GM06990 (cell line): ENCODE measurements around the gene ZDHHC21.
"Not testable (repeated sequence)": the region's sequence is repeated elsewhere in the genome, so short reads cannot be mapped to it uniquely, and the experiment has no call there.

Experiments
- DNase-seq: peaks from one replicate; pipeline ENCODE4 v3.0.0-alpha.2; 2011; ENCODE audit not compliant: insufficient read length; ENCODE audit errors: extremely low read depth
- H3K27me3 ChIP-seq: replicated peaks from 2 replicates; pipeline ENCODE4 v1.6.0; 2011; ENCODE audit warnings: low read length; ENCODE audit not compliant: control insufficient read depth, insufficient read depth
- H3K36me3 ChIP-seq: 2 replicates; pipeline ENCODE4 v1.5.1; 2011; ENCODE audit warnings: low read length; ENCODE audit not compliant: control insufficient read depth, insufficient read depth
- H3K4me3 ChIP-seq: replicated peaks from 2 replicates; pipeline ENCODE4 v1.5.1; 2011; ENCODE audit warnings: low read depth, mild to moderate bottlenecking, control low read depth, low read length
- TF ChIP-seq, protein P1 (sequence below): IDR thresholded peaks from 2 replicates; pipeline ENCODE4 v1.5.1; 2011; ENCODE audit warnings: low read length, control low read depth, mild to moderate bottlenecking, inconsistent platforms; ENCODE audit not compliant: insufficient read depth, poor library complexity, severe bottlenecking

The ZDHHC21 gene

DNA sequence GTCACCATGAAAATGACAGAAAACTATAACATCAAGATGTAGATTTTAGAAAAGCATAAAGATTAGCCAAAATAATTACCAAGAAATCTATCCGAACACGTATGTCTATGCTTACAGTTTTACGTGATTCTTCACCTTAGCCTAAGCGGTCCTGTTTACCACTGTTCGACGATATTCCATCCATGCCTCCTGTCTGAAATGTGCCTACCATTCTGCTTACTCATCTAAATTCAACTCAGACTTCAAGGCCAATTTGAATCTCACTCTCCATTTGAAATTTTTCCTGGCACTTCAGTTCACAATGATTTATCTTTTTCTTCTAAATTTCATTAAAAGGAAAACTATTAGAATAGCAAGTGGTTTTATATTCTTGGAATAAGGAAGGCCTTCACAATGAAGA lies 15.4 kb downstream of the ZDHHC21 start:
- DNase-seq = no peak
- Histone ChIP-seq H3K27me3 (no peaks in the 10 kb centered on the region), H3K36me3 (no peaks in the 10 kb centered on the region; the same call in 1 of the 2 replicates), H3K4me3 (no peak overlapping the region)
- TF ChIP-seq, protein P1, sequence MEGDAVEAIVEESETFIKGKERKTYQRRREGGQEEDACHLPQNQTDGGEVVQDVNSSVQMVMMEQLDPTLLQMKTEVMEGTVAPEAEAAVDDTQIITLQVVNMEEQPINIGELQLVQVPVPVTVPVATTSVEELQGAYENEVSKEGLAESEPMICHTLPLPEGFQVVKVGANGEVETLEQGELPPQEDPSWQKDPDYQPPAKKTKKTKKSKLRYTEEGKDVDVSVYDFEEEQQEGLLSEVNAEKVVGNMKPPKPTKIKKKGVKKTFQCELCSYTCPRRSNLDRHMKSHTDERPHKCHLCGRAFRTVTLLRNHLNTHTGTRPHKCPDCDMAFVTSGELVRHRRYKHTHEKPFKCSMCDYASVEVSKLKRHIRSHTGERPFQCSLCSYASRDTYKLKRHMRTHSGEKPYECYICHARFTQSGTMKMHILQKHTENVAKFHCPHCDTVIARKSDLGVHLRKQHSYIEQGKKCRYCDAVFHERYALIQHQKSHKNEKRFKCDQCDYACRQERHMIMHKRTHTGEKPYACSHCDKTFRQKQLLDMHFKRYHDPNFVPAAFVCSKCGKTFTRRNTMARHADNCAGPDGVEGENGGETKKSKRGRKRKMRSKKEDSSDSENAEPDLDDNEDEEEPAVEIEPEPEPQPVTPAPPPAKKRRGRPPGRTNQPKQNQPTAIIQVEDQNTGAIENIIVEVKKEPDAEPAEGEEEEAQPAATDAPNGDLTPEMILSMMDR = no peak

GRCh38 chr9:14677396-14677795 lies 15.8 kb downstream of the ZDHHC21 start:
- TF ChIP-seq, protein P1 = no peak
- no peaks in the 10 kb centered on the region; the same call in 1 of the 2 replicates for H3K36me3 ChIP-seq
- no peaks in the 10 kb centered on the region for H3K27me3 ChIP-seq
- H3K4me3 ChIP-seq = no peak overlapping the region
- no peak for DNase-seq

GRCh38 chr9:14674630-14675029 lies 18.6 kb downstream of the ZDHHC21 start:
- DNase-seq = no peak
- Histone ChIP-seq H3K4me3 (no peak overlapping the region), H3K36me3 (no peaks in the 10 kb centered on the region), H3K27me3 (no peaks in the 10 kb centered on the region)
- TF ChIP-seq, protein P1 = no peak

GRCh38 chr9:14671377-14671776 lies 21.9 kb downstream of the ZDHHC21 start:
- H3K4me3 ChIP-seq = no peak overlapping the region

DNA sequence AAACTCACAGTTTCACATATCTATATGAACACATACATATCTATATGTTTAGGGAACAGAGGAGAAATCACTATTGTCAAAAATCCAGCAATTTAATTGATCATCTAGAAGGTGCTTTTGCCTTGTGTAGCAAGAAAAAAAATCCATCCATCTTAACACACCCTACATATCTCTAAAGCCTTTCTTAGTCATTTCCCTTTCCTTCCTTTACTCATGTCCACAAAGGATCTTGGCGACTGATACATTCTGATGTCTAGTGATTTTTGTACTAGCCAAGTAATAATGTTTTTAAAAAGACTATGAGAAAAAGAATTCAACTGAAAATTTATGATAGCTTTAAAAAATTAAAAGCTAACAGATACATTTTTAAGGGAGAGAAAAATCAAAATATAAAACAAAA lies 22.5 kb downstream of the ZDHHC21 start:
- Histone ChIP-seq H3K36me3 (no peaks in the 10 kb centered on the region), H3K4me3 (no peak overlapping the region), H3K27me3 (no peaks in the 10 kb centered on the region)
- TF ChIP-seq, protein P1 = no peak
- DNase-seq = no peak

More at GRCh38 chr9:14671377-14671776, 21.9 kb downstream of the ZDHHC21 start:
- H3K36me3 ChIP-seq = no peaks in the 10 kb centered on the region
- no peak for DNase-seq
- TF ChIP-seq, protein P1 = no peak
- no peaks in the 10 kb centered on the region for H3K27me3 ChIP-seq

GRCh38 chr9:14664022-14664421 lies 29.2 kb downstream of the ZDHHC21 start:
- H3K36me3 ChIP-seq, DNase-seq, H3K27me3 ChIP-seq, H3K4me3 ChIP-seq: not testable (repeated sequence)
